WTC11 (cell line): ENCODE measurements around the gene NPW.

Source experiments
- ESRRA ChIP-seq: sonication (generic); formaldehyde crosslinking; IDR thresholded peaks from 2 replicates; pipeline ENCODE4 v1.8.1; 2022; ENCODE audit warnings: mild to moderate bottlenecking, missing genetic modification reagents, borderline replicate concordance
- FOXK1 ChIP-seq: sonication (generic); formaldehyde crosslinking; IDR thresholded peaks from 2 replicates; pipeline ENCODE4 v1.8.0; 2022; ENCODE audit warnings: mild to moderate bottlenecking, moderate library complexity, missing genetic modification reagents
- HMGA2 ChIP-seq: fragments of 250-450 bp; sonication (Bioruptor Pico); IDR thresholded peaks from 2 replicates; pipeline ENCODE4 v1.4.0; 2021; ENCODE audit warnings: mild to moderate bottlenecking, moderate library complexity
- MYBL2 ChIP-seq: sonication (generic); formaldehyde crosslinking; IDR thresholded peaks from 2 replicates; pipeline ENCODE4 v1.8.1; 2023; ENCODE audit warnings: mild to moderate bottlenecking, moderate library complexity, missing genetic modification reagents
- NFYB ChIP-seq: sonication (generic); formaldehyde crosslinking; conservative IDR thresholded peaks from 2 replicates; pipeline ENCODE4 v1.8.0; 2022; ENCODE audit warnings: low read depth, missing genetic modification reagents
- ZNF317 ChIP-seq: sonication (generic); formaldehyde crosslinking; IDR thresholded peaks from 2 replicates; pipeline ENCODE4 v1.8.1; 2023; ENCODE audit warnings: low read depth, mild to moderate bottlenecking, moderate library complexity, missing genetic modification reagents, borderline replicate concordance
- TF ChIP-seq, protein P1 (sequence below): sonication (generic); formaldehyde crosslinking; IDR thresholded peaks from 2 replicates; pipeline ENCODE4 v1.8.0; 2022; ENCODE audit warnings: mild to moderate bottlenecking, missing genetic modification reagents
- TF ChIP-seq, protein P2 (sequence below): sonication (generic); formaldehyde crosslinking; IDR thresholded peaks from 2 replicates; pipeline ENCODE4 v1.8.1; 2023; ENCODE audit warnings: mild to moderate bottlenecking, missing genetic modification reagents, moderate library complexity
- TF ChIP-seq, protein P3 (sequence below): fragments of 200-600 bp; IDR thresholded peaks from 2 replicates; pipeline ENCODE4 v1.8.0; 2022; ENCODE audit warnings: antibody characterized with exemption
- TF ChIP-seq, protein P4 (sequence below): sonication (generic); formaldehyde crosslinking; IDR thresholded peaks from 2 replicates; pipeline ENCODE4 v1.8.1; 2023; ENCODE audit warnings: mild to moderate bottlenecking, moderate library complexity, missing genetic modification reagents
- TF ChIP-seq, protein P5 (sequence below): sonication (generic); formaldehyde crosslinking; IDR thresholded peaks from 2 replicates; pipeline ENCODE4 v1.8.0; 2022; ENCODE audit warnings: mild to moderate bottlenecking, missing genetic modification reagents
- TF ChIP-seq, protein P6 (sequence below): sonication (generic); formaldehyde crosslinking; IDR thresholded peaks from 2 replicates; pipeline ENCODE4 v1.8.1; 2022; ENCODE audit warnings: low read depth, missing genetic modification reagents, borderline replicate concordance
- TF ChIP-seq, protein P7 (sequence below): sonication (generic); formaldehyde crosslinking; IDR thresholded peaks from 2 replicates; pipeline ENCODE4 v1.8.0; 2022; ENCODE audit warnings: mild to moderate bottlenecking, missing genetic modification reagents
- TF ChIP-seq, protein P8 (sequence below): sonication (generic); formaldehyde crosslinking; IDR thresholded peaks from 2 replicates; pipeline ENCODE4 v1.8.1; 2022; ENCODE audit warnings: low read depth, mild to moderate bottlenecking, moderate library complexity, missing genetic modification reagents, borderline replicate concordance

DNA sequence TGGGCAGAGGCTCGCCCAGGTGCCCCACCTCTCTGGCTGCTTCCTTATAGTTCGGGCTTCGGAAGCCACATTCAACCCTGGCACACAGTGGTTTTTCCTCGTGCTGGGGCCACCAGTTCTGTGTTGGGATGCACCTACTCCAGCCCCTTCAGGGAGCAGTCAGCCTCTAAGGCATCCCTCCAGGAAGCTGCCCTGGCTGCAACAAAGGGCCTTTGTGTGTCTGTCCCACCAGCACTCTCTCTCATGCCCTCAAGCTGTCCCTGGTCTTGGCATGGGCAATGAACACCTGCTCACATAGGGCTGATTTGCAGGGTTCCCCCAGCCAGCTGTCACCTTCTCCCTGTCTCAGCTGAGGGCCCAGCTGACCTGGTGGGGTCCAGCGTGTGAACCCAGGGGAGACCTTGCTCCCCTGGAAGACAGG lies 37.6 kb upstream of the NPW start:
- TF ChIP-seq, protein P1, sequence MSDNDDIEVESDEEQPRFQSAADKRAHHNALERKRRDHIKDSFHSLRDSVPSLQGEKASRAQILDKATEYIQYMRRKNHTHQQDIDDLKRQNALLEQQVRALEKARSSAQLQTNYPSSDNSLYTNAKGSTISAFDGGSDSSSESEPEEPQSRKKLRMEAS (CRISPR knock-in tag): no peak
- TF ChIP-seq, protein P2, sequence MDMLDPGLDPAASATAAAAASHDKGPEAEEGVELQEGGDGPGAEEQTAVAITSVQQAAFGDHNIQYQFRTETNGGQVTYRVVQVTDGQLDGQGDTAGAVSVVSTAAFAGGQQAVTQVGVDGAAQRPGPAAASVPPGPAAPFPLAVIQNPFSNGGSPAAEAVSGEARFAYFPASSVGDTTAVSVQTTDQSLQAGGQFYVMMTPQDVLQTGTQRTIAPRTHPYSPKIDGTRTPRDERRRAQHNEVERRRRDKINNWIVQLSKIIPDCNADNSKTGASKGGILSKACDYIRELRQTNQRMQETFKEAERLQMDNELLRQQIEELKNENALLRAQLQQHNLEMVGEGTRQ: no peak
- TF ChIP-seq, protein P3, sequence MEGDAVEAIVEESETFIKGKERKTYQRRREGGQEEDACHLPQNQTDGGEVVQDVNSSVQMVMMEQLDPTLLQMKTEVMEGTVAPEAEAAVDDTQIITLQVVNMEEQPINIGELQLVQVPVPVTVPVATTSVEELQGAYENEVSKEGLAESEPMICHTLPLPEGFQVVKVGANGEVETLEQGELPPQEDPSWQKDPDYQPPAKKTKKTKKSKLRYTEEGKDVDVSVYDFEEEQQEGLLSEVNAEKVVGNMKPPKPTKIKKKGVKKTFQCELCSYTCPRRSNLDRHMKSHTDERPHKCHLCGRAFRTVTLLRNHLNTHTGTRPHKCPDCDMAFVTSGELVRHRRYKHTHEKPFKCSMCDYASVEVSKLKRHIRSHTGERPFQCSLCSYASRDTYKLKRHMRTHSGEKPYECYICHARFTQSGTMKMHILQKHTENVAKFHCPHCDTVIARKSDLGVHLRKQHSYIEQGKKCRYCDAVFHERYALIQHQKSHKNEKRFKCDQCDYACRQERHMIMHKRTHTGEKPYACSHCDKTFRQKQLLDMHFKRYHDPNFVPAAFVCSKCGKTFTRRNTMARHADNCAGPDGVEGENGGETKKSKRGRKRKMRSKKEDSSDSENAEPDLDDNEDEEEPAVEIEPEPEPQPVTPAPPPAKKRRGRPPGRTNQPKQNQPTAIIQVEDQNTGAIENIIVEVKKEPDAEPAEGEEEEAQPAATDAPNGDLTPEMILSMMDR: no peak
- TF ChIP-seq, protein P4, sequence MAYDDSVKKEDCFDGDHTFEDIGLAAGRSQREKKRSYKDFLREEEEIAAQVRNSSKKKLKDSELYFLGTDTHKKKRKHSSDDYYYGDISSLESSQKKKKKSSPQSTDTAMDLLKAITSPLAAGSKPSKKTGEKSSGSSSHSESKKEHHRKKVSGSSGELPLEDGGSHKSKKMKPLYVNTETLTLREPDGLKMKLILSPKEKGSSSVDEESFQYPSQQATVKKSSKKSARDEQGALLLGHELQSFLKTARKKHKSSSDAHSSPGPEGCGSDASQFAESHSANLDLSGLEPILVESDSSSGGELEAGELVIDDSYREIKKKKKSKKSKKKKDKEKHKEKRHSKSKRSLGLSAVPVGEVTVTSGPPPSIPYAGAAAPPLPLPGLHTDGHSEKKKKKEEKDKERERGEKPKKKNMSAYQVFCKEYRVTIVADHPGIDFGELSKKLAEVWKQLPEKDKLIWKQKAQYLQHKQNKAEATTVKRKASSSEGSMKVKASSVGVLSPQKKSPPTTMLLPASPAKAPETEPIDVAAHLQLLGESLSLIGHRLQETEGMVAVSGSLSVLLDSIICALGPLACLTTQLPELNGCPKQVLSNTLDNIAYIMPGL (CRISPR knock-in tag): no peak
- TF ChIP-seq ZNF317 (CRISPR knock-in tag) (no peak), ESRRA (CRISPR knock-in tag) (no peak), HMGA2 (CRISPR knock-in tag) (no peak), MYBL2 (CRISPR knock-in tag) (no peak), NFYB (CRISPR knock-in tag) (no peak), FOXK1 (CRISPR knock-in tag) (no peak)
- TF ChIP-seq, protein P5, sequence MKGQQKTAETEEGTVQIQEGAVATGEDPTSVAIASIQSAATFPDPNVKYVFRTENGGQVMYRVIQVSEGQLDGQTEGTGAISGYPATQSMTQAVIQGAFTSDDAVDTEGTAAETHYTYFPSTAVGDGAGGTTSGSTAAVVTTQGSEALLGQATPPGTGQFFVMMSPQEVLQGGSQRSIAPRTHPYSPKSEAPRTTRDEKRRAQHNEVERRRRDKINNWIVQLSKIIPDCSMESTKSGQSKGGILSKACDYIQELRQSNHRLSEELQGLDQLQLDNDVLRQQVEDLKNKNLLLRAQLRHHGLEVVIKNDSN (CRISPR knock-in tag): no peak
- TF ChIP-seq, protein P6, sequence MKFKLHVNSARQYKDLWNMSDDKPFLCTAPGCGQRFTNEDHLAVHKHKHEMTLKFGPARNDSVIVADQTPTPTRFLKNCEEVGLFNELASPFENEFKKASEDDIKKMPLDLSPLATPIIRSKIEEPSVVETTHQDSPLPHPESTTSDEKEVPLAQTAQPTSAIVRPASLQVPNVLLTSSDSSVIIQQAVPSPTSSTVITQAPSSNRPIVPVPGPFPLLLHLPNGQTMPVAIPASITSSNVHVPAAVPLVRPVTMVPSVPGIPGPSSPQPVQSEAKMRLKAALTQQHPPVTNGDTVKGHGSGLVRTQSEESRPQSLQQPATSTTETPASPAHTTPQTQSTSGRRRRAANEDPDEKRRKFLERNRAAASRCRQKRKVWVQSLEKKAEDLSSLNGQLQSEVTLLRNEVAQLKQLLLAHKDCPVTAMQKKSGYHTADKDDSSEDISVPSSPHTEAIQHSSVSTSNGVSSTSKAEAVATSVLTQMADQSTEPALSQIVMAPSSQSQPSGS (CRISPR knock-in tag): no peak
- TF ChIP-seq, protein P7, sequence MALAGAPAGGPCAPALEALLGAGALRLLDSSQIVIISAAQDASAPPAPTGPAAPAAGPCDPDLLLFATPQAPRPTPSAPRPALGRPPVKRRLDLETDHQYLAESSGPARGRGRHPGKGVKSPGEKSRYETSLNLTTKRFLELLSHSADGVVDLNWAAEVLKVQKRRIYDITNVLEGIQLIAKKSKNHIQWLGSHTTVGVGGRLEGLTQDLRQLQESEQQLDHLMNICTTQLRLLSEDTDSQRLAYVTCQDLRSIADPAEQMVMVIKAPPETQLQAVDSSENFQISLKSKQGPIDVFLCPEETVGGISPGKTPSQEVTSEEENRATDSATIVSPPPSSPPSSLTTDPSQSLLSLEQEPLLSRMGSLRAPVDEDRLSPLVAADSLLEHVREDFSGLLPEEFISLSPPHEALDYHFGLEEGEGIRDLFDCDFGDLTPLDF (CRISPR knock-in tag): no peak
- TF ChIP-seq, protein P8, sequence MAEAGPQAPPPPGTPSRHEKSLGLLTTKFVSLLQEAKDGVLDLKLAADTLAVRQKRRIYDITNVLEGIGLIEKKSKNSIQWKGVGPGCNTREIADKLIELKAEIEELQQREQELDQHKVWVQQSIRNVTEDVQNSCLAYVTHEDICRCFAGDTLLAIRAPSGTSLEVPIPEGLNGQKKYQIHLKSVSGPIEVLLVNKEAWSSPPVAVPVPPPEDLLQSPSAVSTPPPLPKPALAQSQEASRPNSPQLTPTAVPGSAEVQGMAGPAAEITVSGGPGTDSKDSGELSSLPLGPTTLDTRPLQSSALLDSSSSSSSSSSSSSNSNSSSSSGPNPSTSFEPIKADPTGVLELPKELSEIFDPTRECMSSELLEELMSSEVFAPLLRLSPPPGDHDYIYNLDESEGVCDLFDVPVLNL (CRISPR knock-in tag): no peak
